Naive thymus-derived CD4-positive, alpha-beta T cell (primary cell): Measurements from ENCODE around the gene PPP6R3. TPM values are rescaled to one million over a fixed set of nuclear protein-coding genes. Genes with fewer than 3 reads are reported as not detected.
"Not testable (repeated sequence)": the region's sequence is repeated elsewhere in the genome, so short reads cannot be mapped to it uniquely, and the experiment has no call there.

Experiments
- ATAC-seq: fragments of 150-1000 bp; cut with Tn5 transposase; 2 replicates; pipeline ENCODE4 v1.10.0; 2021; ENCODE audit warnings: mild to moderate bottlenecking, moderate library complexity
- CTCF ChIA-PET: fragments of 350-600 bp; sonication (Branson Sonifier 250); formaldehyde crosslinking; loops from one replicate; lab custom pipeline; 2021; ENCODE audit warnings: antibody characterized with exemption; lab: Charles Lee
- POLR2A ChIA-PET: fragments of 350-600 bp; sonication (Branson Sonifier 250); formaldehyde crosslinking; loops from one replicate; lab custom pipeline; 2021; ENCODE audit warnings: antibody characterized with exemption, inconsistent platforms; lab: Charles Lee
- DNase-seq, 9 donors: peaks; one replicate each; pipeline versions ENCODE4 v3.0.0 to v3.0.0-alpha.2; 2020 to 2022; ENCODE audit warnings: mixed read lengths in 1 of 9
- H3K27ac ChIP-seq: one replicate; pipeline ENCODE4 v1.7.0; 2013; ENCODE audit warnings: mild to moderate bottlenecking, low read depth, low read length, moderate library complexity
- H3K27me3 ChIP-seq, 2 donors: one replicate each; pipeline ENCODE4 v1.7.0; 2013; ENCODE audit warnings: low read length in 2 of 2, mild to moderate bottlenecking in 2 of 2, moderate library complexity in 2 of 2; ENCODE audit not compliant: control insufficient read depth in 2 of 2, insufficient read depth in 2 of 2
- H3K36me3 ChIP-seq, 3 experiments: 1 replicate in 2 of 3; 2 replicates in 1 of 3; pipeline ENCODE4 v1.7.0; 2013; ENCODE audit warnings: low read length in 3 of 3, mild to moderate bottlenecking in 3 of 3, moderate library complexity in 1 of 3; ENCODE audit not compliant: insufficient read depth in 3 of 3, control insufficient read depth in 2 of 3
- H3K4me1 ChIP-seq, 2 donors: one replicate each; pipeline ENCODE4 v1.7.0; 2013; ENCODE audit warnings: low read length in 2 of 2, mild to moderate bottlenecking in 2 of 2, moderate library complexity in 1 of 2; ENCODE audit not compliant: control insufficient read depth in 2 of 2, insufficient read depth in 2 of 2
- H3K4me3 ChIP-seq: 2 replicates; pipeline ENCODE4 v1.7.0; 2013; ENCODE audit warnings: mild to moderate bottlenecking, low read length
- H3K9me3 ChIP-seq, 3 experiments: 1 replicate in 2 of 3; 2 replicates in 1 of 3; pipeline ENCODE4 v1.7.0; 2013; ENCODE audit warnings: low read length in 3 of 3; ENCODE audit not compliant: control insufficient read depth in 2 of 3
- H3K27ac Mint-ChIP-seq, 9 donors: one replicate each; pipeline ENCODE4 v1.8.0; 2020 to 2022; ENCODE audit warnings: mixed read lengths in 9 of 9, mild to moderate bottlenecking in 8 of 9, moderate library complexity in 5 of 9, inconsistent platforms in 2 of 9
- H3K27me3 Mint-ChIP-seq, 5 donors: one replicate each; pipeline ENCODE4 v1.8.0; 2021 to 2022; ENCODE audit warnings: mixed read lengths in 5 of 5, mild to moderate bottlenecking in 1 of 5
- H3K36me3 Mint-ChIP-seq, 5 donors: one replicate each; pipeline ENCODE4 v1.8.0; 2020 to 2022; ENCODE audit warnings: mixed read lengths in 5 of 5, mild to moderate bottlenecking in 3 of 5, inconsistent platforms in 1 of 5
- H3K4me1 Mint-ChIP-seq, 7 donors: one replicate each; pipeline ENCODE4 v1.8.0; 2020 to 2022; ENCODE audit warnings: mixed read lengths in 7 of 7, mild to moderate bottlenecking in 3 of 7, inconsistent platforms in 1 of 7
- H3K4me3 Mint-ChIP-seq, 10 donors: one replicate each; pipeline ENCODE4 v1.8.0; 2020 to 2022; ENCODE audit warnings: mild to moderate bottlenecking in 10 of 10, mixed read lengths in 10 of 10, moderate library complexity in 6 of 10, inconsistent platforms in 2 of 10
- H3K9me3 Mint-ChIP-seq, 11 donors: one replicate each; pipeline ENCODE4 v1.8.0; 2020 to 2022; ENCODE audit warnings: mixed read lengths in 11 of 11, mild to moderate bottlenecking in 4 of 11, inconsistent platforms in 1 of 11, moderate library complexity in 1 of 11
- intact Hi-C, 2 donors: fragments of 100-400 bp; cut with micrococcal nuclease; formaldehyde crosslinking; loops; one replicate each; pipeline ENCODE4 v1.15.1; 2023
- polyA plus RNA-seq, 2 donors: library from polyadenylated mRNA; unstranded; fragments of 300-500 nt; fragmentation: Illumina TruSeq; gene quantifications; one replicate each; pipeline ENCODE4 v1.2.3, GENCODE V29; 2021
- total RNA-seq, 6 experiments: library from RNA in 5 of 6; stranded (reverse) in 5 of 6; gene quantifications; 1 replicate in 5 of 6; 2 replicates in 1 of 6; pipeline ENCODE4 v1.2.3 and lab custom pipeline; 2021 to 2026

Gene PPP6R3
- total and polyA plus RNA-seq, 7 experiments from 2014 or later: 43.5 to 159 (median 133) TPM

- H3K4me3 Mint-ChIP-seq: not testable (repeated sequence)
- H3K27ac Mint-ChIP-seq: peak overlapping the region in 1 of 9 donors; percentile 14
Observed at GRCh38 chr11:68623706-68624105, 163.2 kb downstream of the PPP6R3 start.

DNA sequence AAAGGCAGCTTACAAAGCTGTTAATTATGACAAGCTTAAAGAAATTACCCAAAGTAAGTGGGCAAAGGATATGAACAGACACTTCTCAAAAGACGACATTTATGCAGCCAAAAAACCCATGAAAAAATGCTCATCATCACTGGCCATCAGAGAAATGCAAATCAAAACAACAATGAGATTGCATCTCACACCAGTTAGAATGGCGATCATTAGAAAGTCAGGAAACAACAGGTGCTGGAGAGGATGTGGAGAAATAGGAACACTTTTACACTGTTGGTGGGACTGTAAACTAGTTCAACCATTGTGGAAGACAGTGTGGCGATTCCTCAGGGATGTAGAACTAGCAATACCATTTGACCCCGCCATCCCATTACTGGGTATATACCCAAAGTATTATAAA is 164.5 kb downstream of the PPP6R3 start:
- H3K36me3 Mint-ChIP-seq, DNase-seq, H3K4me3 Mint-ChIP-seq, H3K4me1 Mint-ChIP-seq, H3K4me3 ChIP-seq, H3K27me3 Mint-ChIP-seq, ATAC-seq, intact Hi-C loops, H3K9me3 Mint-ChIP-seq, POLR2A ChIA-PET, H3K27ac Mint-ChIP-seq, CTCF ChIA-PET, H3K27me3 ChIP-seq, H3K4me1 ChIP-seq, H3K36me3 ChIP-seq, H3K27ac ChIP-seq, H3K9me3 ChIP-seq: not testable (repeated sequence)

More at GRCh38 chr11:68623706-68624105, 163.2 kb downstream of the PPP6R3 start:
- H3K36me3 ChIP-seq, H3K27ac ChIP-seq, CTCF ChIA-PET, H3K4me1 ChIP-seq, H3K27me3 ChIP-seq, DNase-seq, H3K4me1 Mint-ChIP-seq, POLR2A ChIA-PET, intact Hi-C loops, H3K4me3 ChIP-seq, H3K36me3 Mint-ChIP-seq, H3K9me3 ChIP-seq, H3K9me3 Mint-ChIP-seq, ATAC-seq: not testable (repeated sequence)
- peaks cover 0 to 11% (median 0%) of the 10 kb centered on the region in 5 donors for H3K27me3 Mint-ChIP-seq

DNA sequence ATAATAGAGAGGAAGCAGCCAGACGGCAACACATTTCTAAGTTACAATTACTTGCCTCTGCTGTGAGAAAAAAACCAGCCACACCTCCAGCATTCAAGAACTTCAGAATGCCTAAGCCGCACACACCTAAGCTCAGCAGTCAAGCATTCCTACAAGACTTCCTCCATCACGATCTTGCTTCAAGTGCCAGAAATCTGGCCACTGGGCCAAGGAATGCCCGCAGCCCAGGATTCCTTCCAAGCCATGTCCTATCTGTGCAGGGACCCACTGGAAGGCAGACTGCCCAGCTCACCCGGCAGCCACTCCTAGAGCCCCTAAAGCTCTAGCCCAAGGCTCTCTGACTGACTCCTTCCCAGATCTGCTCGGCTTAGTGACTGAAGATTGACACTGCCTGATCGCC is 165.7 kb downstream of the PPP6R3 start:
- H3K27ac ChIP-seq, intact Hi-C loops, H3K27me3 Mint-ChIP-seq, DNase-seq, H3K36me3 Mint-ChIP-seq, POLR2A ChIA-PET, H3K36me3 ChIP-seq, H3K4me1 ChIP-seq, CTCF ChIA-PET, ATAC-seq, H3K9me3 ChIP-seq, H3K27me3 ChIP-seq, H3K4me3 Mint-ChIP-seq, H3K4me3 ChIP-seq, H3K27ac Mint-ChIP-seq, H3K4me1 Mint-ChIP-seq, H3K9me3 Mint-ChIP-seq: not testable (repeated sequence)

DNA sequence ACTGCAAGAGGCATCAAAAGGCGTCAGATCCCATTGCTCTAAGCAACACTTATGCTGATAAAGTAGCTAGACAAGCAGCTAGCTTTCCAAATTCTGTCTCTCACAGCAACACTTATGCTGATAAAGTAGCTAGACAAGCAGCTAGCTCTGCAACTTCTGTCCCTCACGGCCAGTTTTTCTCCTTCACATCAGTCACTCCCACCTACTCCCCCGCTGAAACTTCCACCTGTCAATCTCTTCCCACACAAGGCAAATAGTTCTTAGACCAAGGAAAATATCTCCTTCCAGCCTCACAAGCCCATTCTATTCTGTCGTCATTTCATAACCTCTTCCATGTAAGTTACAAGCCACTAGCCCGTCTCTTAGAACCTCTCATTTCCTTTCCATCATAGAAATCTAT is 168.3 kb downstream of the PPP6R3 start:
- intact Hi-C loops, H3K4me3 ChIP-seq, H3K27me3 Mint-ChIP-seq, H3K9me3 Mint-ChIP-seq, H3K4me1 Mint-ChIP-seq, CTCF ChIA-PET, H3K27ac ChIP-seq, H3K36me3 ChIP-seq, POLR2A ChIA-PET, H3K27me3 ChIP-seq, DNase-seq, H3K36me3 Mint-ChIP-seq, H3K27ac Mint-ChIP-seq, H3K4me1 ChIP-seq, H3K9me3 ChIP-seq, H3K4me3 Mint-ChIP-seq, ATAC-seq: not testable (repeated sequence)

GRCh38 chr11:68632375-68632774 is 171.8 kb downstream of the PPP6R3 start:
- H3K4me1 Mint-ChIP-seq, H3K27ac ChIP-seq, H3K4me3 Mint-ChIP-seq, H3K27me3 ChIP-seq, DNase-seq, H3K4me1 ChIP-seq, H3K4me3 ChIP-seq, POLR2A ChIA-PET, H3K9me3 ChIP-seq, H3K36me3 Mint-ChIP-seq, H3K9me3 Mint-ChIP-seq, H3K36me3 ChIP-seq, H3K27ac Mint-ChIP-seq, ATAC-seq: not testable (repeated sequence)
- intact Hi-C loops: loop anchor here (1.0 to 5.0 kb wide), 2 partner anchors 166 to 210 kb away; partner anchors contain the start of gene CPT1A (in 1 of the 2)
- CTCF ChIA-PET: interaction anchor here (0.6 to 0.7 kb wide), 2 partner anchors 221 to 289 kb away, joined by 3 read pairs; no protein-coding TSS in a partner anchor
- H3K27me3 Mint-ChIP-seq: peaks cover 0 to 30% (median 9%) of the 10 kb centered on the region in 5 donors

DNA sequence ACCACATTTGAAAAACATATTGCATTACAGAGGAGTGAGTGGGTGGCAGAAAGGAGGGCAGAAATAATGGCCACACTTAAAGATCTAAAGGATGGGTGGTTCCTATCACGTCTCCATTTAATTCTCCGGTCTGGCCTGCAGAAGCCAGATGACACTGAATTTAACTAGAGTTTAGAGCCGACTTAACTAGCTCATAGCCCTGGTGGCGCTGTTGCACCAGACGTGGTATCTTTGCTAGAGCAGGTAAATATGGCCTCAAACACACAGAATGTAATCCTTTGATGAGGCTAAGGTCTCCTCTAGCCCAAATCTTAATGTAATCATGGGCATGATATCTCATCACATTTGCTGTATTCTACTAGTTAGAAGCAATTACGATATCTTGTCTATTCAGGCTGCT is 172.2 kb downstream of the PPP6R3 start:
- peak in 7 of 9 donors; percentile 22 to 50 (median 38) for DNase-seq
- Mint-ChIP-seq H3K27ac (no peak overlapping the region), H3K9me3 (no peaks in the 10 kb centered on the region), H3K36me3 (no peaks in the 10 kb centered on the region), H3K4me1 (peaks cover 0 to 1% (median 0%) of the 10 kb centered on the region in 7 donors), H3K4me3 (no peak overlapping the region), H3K27me3 (peaks cover 0 to 30% (median 9%) of the 10 kb centered on the region in 5 donors)
- Histone ChIP-seq H3K4me1 (no peaks in the 10 kb centered on the region), H3K27me3 (no peaks in the 10 kb centered on the region), H3K36me3 (no peaks in the 10 kb centered on the region), H3K9me3 (no peaks in the 10 kb centered on the region), H3K4me3 (no peak overlapping the region), H3K27ac (no peak overlapping the region)
- intact Hi-C loops: loop anchor here (1.0 to 5.0 kb wide), 2 partner anchors 165 to 209 kb away; partner anchors contain the start of gene CPT1A (in 1 of the 2)
- ATAC-seq: peak; percentile 40
- POLR2A ChIA-PET: interaction anchor here (0.6 kb wide), 1 partner anchor 117 kb away, joined by 3 read pairs; no protein-coding TSS in a partner anchor
- CTCF ChIA-PET: no interaction called here

GRCh38 chr11:68634606-68635005 is 174.1 kb downstream of the PPP6R3 start:
- H3K36me3 Mint-ChIP-seq, H3K27ac Mint-ChIP-seq, H3K27me3 ChIP-seq, H3K36me3 ChIP-seq, H3K4me1 ChIP-seq, H3K9me3 ChIP-seq, H3K4me3 Mint-ChIP-seq, H3K27ac ChIP-seq, H3K9me3 Mint-ChIP-seq, POLR2A ChIA-PET, CTCF ChIA-PET, ATAC-seq, DNase-seq, H3K4me1 Mint-ChIP-seq, H3K4me3 ChIP-seq: not testable (repeated sequence)
- H3K27me3 Mint-ChIP-seq: peaks cover 0 to 30% (median 9%) of the 10 kb centered on the region in 5 donors
- intact Hi-C loops: loop anchor here in 1 of 2 donors (5.0 kb wide), 1 partner anchor 208 kb away; the partner anchor contains the start of gene CPT1A
